Activated T-helper 1 cell treated with anti-CD3 and anti-CD28 coated beads, Interleukin-12 subunit alpha, Interleukin-12 subunit beta, Interleukin-2, Interleukin-4 antibody, amounts not matched to agents 30 ng/mL and 10 ng/mL and 1 ng/mL, durations not matched to agents 14 hours and 24 hours and 36 hours (primary cell): ENCODE data around the gene UFC1. TPM values are rescaled to one million over a fixed set of nuclear protein-coding genes. Genes with fewer than 3 reads are reported as not detected.

ENCODE experiments used
- DNase-seq: peaks from one replicate; pipeline ENCODE4 v3.0.0; 2021; ENCODE audit warnings: low spot score
- H3K27ac Mint-ChIP-seq: one replicate; pipeline ENCODE4 v1.8.0; 2021; ENCODE audit warnings: mild to moderate bottlenecking, mixed read lengths
- H3K27me3 Mint-ChIP-seq: one replicate; pipeline ENCODE4 v1.8.0; 2022; ENCODE audit warnings: mild to moderate bottlenecking, moderate library complexity, mixed read lengths; ENCODE audit not compliant: insufficient read depth
- H3K36me3 Mint-ChIP-seq: one replicate; pipeline ENCODE4 v1.8.0; 2021; ENCODE audit warnings: low read depth, mixed read lengths
- H3K4me1 Mint-ChIP-seq: one replicate; pipeline ENCODE4 v1.8.0; 2021; ENCODE audit warnings: low read depth, mixed read lengths
- H3K4me3 Mint-ChIP-seq: one replicate; pipeline ENCODE4 v1.8.0; 2021; ENCODE audit warnings: mild to moderate bottlenecking, moderate library complexity, mixed read lengths
- H3K9me3 Mint-ChIP-seq: one replicate; pipeline ENCODE4 v1.8.0; 2021; ENCODE audit warnings: mixed read lengths
- intact Hi-C: fragments of 100-400 bp; cut with micrococcal nuclease; formaldehyde crosslinking; loops from one replicate; pipeline ENCODE4 v1.15.1; 2024
- total RNA-seq: library from RNA; stranded (reverse); gene quantifications from 2 replicates; pipeline ENCODE4 v1.2.3, GENCODE V29; 2022

Gene UFC1
- total RNA-seq, 1 donor from 2014 or later, result 86.3 TPM

- H3K27me3 Mint-ChIP-seq, result no peaks in the 10 kb centered on the region
- H3K27ac Mint-ChIP-seq, result no peak overlapping the region
- peaks cover 54% of the 10 kb centered on the region for H3K4me1 Mint-ChIP-seq
- no peaks in the 10 kb centered on the region for H3K9me3 Mint-ChIP-seq
- DNase-seq, result no peak
- intact Hi-C loops, result loop anchor here (1.0 kb wide), 5 partner anchors 10 to 190 kb away; partner anchors contain the start of genes B4GALT3 and NDUFS2
- H3K36me3 Mint-ChIP-seq, result peaks cover 3% of the 10 kb centered on the region
- no peak overlapping the region for H3K4me3 Mint-ChIP-seq
Measured at GRCh38 chr1:161191971-161192370, 38.2 kb downstream of the UFC1 start.

DNA sequence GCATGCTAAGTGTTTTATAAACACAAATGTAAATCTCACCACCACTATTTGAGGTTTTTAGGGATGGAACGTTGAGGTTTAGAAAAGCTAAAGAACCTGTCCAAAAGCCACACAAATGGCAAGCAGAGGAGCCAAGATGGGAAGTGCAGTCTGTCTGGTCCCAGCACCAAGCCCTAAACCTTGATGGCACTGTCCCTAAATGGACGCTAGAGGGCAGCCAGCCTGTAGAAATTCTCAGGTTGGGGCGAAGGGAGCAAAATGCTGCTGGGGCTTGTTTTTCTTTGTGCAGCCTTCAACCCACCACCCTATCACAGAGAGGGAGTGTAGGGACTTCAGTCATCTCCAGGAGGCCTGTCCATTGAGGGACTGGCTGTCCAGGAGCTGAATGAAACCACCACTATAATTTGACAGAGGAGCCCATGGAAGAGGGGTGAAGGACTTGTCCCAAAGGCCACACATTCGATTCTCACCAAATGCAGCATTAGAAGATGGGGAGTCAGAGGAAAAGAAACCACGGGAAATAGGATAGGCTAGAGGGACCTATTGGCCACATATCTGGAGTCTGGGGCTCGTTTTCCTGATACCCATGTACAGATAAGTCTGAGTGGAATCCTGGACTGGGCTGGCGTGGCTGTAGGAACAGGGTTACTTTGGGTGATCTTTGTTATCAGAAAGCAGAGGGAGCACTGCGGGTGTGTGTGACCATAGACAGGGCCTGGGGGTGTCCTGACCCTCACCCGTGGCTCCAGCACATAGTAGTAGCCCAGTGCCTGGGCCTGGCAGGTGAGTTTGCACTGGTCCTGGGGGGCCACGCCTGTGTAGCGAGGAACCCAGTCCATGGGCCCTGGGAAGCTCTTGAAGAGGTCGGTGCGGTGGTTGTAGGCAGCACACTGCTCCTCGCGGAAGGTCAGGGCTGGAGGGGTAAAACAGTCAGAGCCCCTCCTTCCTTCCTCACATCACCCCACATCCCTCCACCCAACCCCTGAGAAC lies 39.0 kb downstream of the UFC1 start:
- no peaks in the 10 kb centered on the region for H3K27me3 Mint-ChIP-seq

DNA sequence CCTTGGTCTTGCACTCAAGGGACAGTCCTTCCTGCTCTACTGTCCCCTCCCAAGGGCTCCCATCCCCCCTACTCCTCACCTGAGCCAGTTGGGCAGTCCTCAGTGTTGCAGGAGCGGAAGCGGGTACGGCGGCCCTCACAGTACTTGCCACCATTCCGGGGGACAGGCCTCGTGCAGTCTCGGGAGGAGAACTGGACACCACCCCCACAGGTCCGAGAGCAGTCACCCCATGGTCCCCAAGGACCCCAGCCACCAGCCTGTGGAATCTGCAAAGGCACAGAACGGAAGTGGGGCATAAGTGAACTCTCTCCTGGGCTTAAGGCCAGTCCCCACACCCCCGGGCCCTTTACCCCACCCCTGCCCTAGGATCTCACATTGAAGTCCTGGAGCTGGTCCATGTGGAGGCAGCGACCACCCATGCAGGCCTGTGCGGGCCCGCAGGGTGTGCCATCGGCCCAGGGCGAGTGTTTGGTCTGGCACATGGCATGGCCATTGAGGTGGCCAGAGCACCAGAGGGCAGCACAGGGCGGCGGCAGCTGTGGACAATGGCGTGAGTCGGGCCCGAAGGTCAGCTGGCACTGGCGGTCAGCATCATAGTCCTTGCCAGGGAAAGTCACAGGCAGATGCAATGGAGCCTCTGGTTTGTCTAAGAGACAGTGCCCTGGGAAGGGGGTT lies 39.9 kb downstream of the UFC1 start:
- Mint-ChIP-seq H3K27me3 (no peaks in the 10 kb centered on the region), H3K4me1 (peaks cover 48% of the 10 kb centered on the region), H3K4me3 (no peak overlapping the region), H3K27ac (no peak overlapping the region), H3K9me3 (no peaks in the 10 kb centered on the region), H3K36me3 (no peaks in the 10 kb centered on the region)
- intact Hi-C loops, result no loop called here
- DNase-seq, result no peak

More for the DNA sequence above, 39.0 kb downstream of the UFC1 start:
- Mint-ChIP-seq H3K36me3 (no peaks in the 10 kb centered on the region), H3K9me3 (no peaks in the 10 kb centered on the region), H3K4me1 (peaks cover 53% of the 10 kb centered on the region), H3K27ac (peak overlapping the region; percentile 67), H3K4me3 (no peak overlapping the region)
- DNase-seq, result peak; percentile 63
- intact Hi-C loops, result loop anchor here (1.0 kb wide), 5 partner anchors 10 to 190 kb away; partner anchors contain the start of genes B4GALT3 and NDUFS2

DNA sequence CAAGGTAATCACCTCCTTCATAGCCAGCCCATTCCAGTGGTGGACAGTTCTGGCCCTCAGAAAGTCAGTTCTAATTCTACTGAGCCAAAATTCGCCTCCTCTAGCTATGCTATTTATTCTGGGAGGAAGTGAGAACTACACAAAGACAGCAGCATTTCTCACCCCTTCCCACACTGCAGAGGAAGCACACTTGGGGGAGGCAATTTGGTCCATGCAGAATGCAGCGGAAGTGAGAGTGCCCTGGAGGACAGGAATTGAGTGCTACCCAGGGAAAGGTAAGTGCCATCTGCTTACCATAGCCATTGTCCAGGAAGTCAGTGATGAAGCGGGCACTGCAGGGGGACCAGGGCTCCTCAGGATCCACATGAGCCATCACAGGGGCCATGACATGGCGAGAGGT lies 41.4 kb downstream of the UFC1 start:
- H3K9me3 Mint-ChIP-seq, result no peaks in the 10 kb centered on the region
- no peak for DNase-seq
- peak overlapping the region; percentile 11 for H3K27ac Mint-ChIP-seq
- no peaks in the 10 kb centered on the region for H3K27me3 Mint-ChIP-seq
- H3K4me1 Mint-ChIP-seq, result peaks cover 51% of the 10 kb centered on the region
- H3K4me3 Mint-ChIP-seq, result no peak overlapping the region
- no peaks in the 10 kb centered on the region for H3K36me3 Mint-ChIP-seq
- intact Hi-C loops, result no loop called here

- Mint-ChIP-seq H3K4me3 (no peak overlapping the region), H3K9me3 (no peaks in the 10 kb centered on the region), H3K36me3 (no peaks in the 10 kb centered on the region), H3K27me3 (no peaks in the 10 kb centered on the region), H3K27ac (no peak overlapping the region), H3K4me1 (peaks cover 61% of the 10 kb centered on the region)
- DNase-seq, result no peak
- intact Hi-C loops, result no loop called here
Measured at GRCh38 chr1:161196111-161196510, 42.3 kb downstream of the UFC1 start.

DNA sequence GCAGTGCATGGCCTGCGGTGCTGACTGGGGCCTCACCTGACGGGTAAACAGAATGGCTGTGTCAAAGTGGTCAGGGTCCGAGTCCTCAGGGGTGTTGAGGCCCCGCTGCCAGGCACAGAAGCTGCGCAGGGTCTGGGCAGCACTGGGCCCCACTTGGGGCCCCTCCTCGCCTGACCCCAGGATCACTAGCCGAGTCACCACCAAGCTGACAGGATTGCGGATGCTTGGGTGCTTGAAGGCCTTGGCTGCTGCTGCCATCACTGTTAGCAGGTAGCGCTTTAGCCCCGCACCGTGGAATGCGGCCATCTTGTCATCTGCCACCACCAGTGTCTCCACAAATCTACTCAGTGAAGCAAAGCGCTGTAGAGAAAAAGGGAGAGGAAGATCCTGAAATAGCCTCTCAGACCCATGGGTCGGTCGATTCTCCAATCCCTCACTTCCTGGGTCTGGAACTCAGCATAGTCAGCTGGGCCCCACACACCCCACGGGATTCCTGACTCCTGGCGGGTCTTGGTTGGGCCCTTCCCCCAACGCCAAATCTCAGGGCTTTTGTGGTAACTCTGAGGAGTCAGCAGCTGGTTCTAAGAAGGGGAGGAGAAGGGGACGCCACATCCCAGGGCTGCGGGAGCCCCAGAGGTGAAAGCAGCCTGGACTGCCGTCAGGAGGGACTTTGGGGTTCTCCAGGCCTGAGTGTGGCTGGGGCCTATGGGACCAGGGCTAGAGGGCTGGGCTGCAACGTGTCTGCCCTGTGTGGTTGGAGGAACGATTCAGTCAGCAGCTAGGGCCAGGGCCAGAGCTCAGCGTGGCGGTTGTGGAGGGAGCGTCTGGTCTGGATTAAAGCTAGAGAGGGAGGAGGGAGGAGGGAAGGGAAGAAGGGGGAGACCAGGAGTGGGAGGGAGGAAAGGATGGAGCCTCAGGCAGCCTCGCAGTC lies 43.0 kb downstream of the UFC1 start:
- peak overlapping the region; percentile 54 for H3K27ac Mint-ChIP-seq
- no peak for DNase-seq
- H3K4me3 Mint-ChIP-seq, result no peak overlapping the region
- intact Hi-C loops, result no loop called here
- H3K9me3 Mint-ChIP-seq, result no peaks in the 10 kb centered on the region
- no peaks in the 10 kb centered on the region for H3K36me3 Mint-ChIP-seq
- no peaks in the 10 kb centered on the region for H3K27me3 Mint-ChIP-seq
- peaks cover 64% of the 10 kb centered on the region for H3K4me1 Mint-ChIP-seq

- no peak for DNase-seq
Measured at GRCh38 chr1:161197560-161198193, 43.9 kb downstream of the UFC1 start.

GRCh38 chr1:161198194-161198896 lies 44.6 kb downstream of the UFC1 start:
- H3K27me3 Mint-ChIP-seq, result no peaks in the 10 kb centered on the region
- no peak for DNase-seq
- intact Hi-C loops, result no loop called here
- no peak overlapping the region for H3K27ac Mint-ChIP-seq
- peaks cover 5% of the 10 kb centered on the region for H3K36me3 Mint-ChIP-seq
- H3K4me1 Mint-ChIP-seq, result peaks cover 59% of the 10 kb centered on the region
- H3K4me3 Mint-ChIP-seq, result no peak overlapping the region
- no peaks in the 10 kb centered on the region for H3K9me3 Mint-ChIP-seq

More at GRCh38 chr1:161197560-161198193, 43.9 kb downstream of the UFC1 start:
- Mint-ChIP-seq H3K9me3 (no peaks in the 10 kb centered on the region), H3K27me3 (no peaks in the 10 kb centered on the region), H3K4me3 (no peak overlapping the region), H3K36me3 (peaks cover 3% of the 10 kb centered on the region), H3K4me1 (peaks cover 59% of the 10 kb centered on the region), H3K27ac (no peak overlapping the region)
- intact Hi-C loops, result no loop called here

- Mint-ChIP-seq H3K4me1 (peaks cover 65% of the 10 kb centered on the region), H3K36me3 (peaks cover 5% of the 10 kb centered on the region), H3K27ac (peak within 1 kb of the TSS; percentile 97), H3K4me3 (no peak within 1 kb of the TSS), H3K9me3 (no peaks in the 10 kb centered on the region), H3K27me3 (no peaks in the 10 kb centered on the region)
- DNase-seq, result no peak
- intact Hi-C loops, result no loop called here
Measured at GRCh38 chr1:161198897-161199431, 45.2 kb downstream of the UFC1 start, which contains the start of gene ADAMTS4. TSS of gene ADAMTS4 (minus strand) at chr1:161199054. CDS start at chr1:161198627, 427 bp downstream.

GRCh38 chr1:161199506-161200139 lies 45.8 kb downstream of the UFC1 start:
- Mint-ChIP-seq H3K27ac (peak overlapping the region; percentile 97), H3K36me3 (peaks cover 11% of the 10 kb centered on the region), H3K9me3 (no peaks in the 10 kb centered on the region), H3K27me3 (no peaks in the 10 kb centered on the region), H3K4me1 (peaks cover 70% of the 10 kb centered on the region), H3K4me3 (no peak overlapping the region)
- DNase-seq, result no peak
- intact Hi-C loops, result no loop called here

GRCh38 chr1:161200421-161200991 lies 46.7 kb downstream of the UFC1 start:
- intact Hi-C loops, result no loop called here
- no peaks in the 10 kb centered on the region for H3K27me3 Mint-ChIP-seq
- H3K4me1 Mint-ChIP-seq, result peaks cover 67% of the 10 kb centered on the region
- peak overlapping the region; percentile 97 for H3K27ac Mint-ChIP-seq
- no peak for DNase-seq
- no peak overlapping the region for H3K4me3 Mint-ChIP-seq
- no peaks in the 10 kb centered on the region for H3K9me3 Mint-ChIP-seq
- H3K36me3 Mint-ChIP-seq, result peaks cover 16% of the 10 kb centered on the region
